GM21447 (cell line): ENCODE results near the gene MED25.

ENCODE experiments used
- ATAC-seq: cut with Tn5 transposase; IDR thresholded peaks from one replicate; pipeline ENCODE4 v1.9.1; 2021; ENCODE audit not compliant: unreplicated experiment

The MED25 gene

DNA sequence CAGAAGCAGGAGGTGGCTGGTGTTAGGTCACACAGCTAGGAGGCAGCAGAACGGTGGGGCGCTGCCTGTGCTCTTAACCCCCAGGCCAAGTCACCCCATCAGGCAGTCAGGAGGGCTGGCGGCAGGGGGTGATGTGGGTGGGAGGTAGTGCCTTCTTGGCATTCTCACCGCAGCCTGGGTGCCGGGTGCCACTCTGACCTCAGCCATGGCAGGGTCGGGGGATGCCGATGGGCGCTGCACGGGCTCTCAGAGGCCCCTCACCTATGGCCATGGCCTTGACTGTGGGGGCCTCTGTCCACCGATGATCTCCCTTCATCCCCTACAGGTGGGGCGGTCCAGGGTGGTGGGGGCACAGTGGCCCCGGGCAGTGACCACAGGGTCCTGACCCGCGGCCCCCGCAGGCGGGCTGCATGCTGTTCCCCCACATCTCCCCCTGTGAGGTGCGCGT, 38.5 kb downstream of the MED25 start:
- ATAC-seq: no peak

GRCh38 chr19:49857061-49857837, 39.2 kb downstream of the MED25 start:
- no peak for ATAC-seq

- ATAC-seq: no peak
These were observed 39.7 kb downstream of the MED25 start for GRCh38 chr19:49857838-49858087.

DNA sequence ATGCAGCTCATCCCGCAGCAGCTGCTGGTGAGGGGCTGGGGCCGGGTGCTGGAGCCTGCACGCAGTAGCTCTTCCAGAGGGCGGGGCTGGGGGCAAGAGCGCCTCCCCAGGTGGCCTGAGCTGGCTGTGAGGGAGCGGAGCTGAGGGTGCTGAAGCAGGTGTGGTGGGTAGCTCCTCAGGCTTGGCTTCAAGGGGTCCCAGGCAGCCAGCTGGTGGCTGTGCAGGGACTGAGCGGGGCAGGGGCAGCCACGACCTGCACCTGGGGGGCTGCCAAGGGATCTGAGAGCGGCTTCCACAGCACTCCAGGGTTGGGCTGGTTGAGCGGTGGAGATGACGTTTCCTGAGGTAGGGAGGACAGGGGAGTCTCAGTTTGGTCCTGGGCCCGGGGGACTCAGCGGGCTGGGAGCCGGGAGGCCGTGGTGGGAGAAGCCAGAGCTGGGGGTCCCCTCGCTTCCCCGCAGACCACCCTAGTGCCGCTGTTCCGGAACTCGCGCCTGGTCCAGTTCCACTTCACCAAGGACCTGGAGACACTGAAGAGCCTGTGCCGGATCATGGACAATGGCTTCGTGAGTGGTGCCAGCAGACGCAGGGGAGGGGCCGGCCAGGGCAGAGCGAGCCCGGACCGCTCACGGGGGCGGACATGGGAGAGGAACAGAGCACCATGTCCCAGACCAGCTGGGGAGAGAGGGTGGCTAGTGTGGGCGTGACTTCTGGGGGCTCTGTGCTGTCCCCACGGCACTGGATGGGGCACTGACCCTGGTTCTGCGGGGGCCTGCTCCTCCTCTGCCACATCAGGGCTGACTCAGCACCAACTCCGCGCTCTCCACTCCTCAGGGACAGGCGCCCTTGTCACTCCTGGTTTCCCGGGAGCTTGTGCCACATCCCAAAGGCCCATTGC, 40.2 kb downstream of the MED25 start:
- no peak for ATAC-seq

GRCh38 chr19:49859682-49860335, 41.7 kb downstream of the MED25 start:
- ATAC-seq: no peak

DNA sequence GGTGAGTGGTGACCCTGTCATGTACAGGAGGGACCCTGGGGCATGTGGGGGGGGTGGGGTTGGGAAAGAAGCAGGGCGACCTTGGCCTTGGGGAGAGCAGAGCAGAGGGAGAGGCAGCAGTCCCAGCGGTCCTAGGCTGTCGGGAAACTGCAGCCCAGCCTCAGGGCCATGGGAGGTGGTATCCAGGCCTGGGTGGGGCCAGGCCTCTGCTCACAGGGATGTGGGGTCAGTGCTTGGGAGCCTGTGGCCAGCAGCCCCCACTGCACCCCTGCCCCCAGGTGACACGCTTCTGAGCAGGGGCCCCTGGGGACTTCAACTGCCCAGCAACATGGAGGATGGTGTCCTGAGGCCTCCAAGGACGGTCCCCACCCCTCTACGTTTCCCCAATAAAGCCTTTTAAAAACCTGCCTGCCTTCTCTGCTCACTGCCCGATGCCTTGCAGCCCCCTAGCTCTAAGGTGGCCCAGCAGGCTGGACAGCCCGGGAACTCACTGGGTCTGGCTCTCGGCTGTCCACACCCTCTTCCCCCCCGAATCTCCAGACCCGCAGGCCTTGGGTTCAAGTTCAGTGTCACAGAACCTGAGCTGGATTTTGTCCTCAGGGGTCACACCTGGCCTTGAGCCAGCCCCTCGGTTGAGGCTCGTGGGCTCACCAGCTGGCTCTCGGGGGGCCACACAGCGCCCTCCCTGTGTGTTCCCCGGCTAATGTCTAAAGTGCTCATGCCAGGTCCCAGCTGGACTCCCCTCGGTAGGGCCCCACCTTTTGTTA, 42.4 kb downstream of the MED25 start:
- no peak for ATAC-seq

GRCh38 chr19:49861107-49861506, 43.0 kb downstream of the MED25 start:
- ATAC-seq: no peak

DNA sequence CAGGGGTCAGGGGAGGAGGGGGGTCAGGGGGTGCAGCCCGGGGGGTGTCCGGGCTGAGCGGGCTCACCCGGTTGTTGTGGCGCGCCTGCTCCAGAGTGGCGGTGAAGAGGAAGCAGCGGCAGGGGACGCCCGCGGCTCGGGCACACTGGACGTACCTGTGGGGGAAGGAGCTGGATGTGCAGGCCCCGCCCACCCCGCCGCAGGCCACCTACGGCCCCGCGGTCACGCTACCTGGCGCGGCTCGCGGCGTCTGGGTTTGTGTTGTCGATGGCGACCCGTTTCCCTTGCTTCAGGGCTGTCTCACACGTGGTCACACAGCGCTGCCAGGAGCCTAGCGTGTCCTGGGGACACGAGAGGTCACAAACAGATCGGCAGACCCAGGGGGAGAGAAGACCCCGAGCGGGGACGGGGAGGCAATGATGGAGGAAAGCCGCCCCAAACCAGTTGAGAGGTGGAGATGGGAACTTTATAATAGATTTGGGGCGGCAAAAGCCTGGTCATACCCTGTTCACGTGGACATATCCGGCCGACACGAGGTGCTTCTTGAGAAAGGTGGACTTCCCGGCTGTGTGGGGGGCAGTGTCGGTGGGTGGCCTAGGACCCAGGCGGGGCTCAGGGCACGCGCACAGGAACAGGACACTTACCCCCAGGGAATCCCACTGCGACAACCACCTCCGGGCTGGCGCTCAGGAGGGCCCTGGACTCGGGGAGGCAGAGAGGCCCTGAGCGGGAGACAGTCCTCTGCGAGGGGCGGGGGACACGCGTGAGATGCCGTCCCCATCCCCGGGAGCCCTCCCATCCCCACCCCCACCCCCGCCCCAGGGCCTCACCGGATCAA, 43.7 kb downstream of the MED25 start:
- ATAC-seq: no peak

DNA sequence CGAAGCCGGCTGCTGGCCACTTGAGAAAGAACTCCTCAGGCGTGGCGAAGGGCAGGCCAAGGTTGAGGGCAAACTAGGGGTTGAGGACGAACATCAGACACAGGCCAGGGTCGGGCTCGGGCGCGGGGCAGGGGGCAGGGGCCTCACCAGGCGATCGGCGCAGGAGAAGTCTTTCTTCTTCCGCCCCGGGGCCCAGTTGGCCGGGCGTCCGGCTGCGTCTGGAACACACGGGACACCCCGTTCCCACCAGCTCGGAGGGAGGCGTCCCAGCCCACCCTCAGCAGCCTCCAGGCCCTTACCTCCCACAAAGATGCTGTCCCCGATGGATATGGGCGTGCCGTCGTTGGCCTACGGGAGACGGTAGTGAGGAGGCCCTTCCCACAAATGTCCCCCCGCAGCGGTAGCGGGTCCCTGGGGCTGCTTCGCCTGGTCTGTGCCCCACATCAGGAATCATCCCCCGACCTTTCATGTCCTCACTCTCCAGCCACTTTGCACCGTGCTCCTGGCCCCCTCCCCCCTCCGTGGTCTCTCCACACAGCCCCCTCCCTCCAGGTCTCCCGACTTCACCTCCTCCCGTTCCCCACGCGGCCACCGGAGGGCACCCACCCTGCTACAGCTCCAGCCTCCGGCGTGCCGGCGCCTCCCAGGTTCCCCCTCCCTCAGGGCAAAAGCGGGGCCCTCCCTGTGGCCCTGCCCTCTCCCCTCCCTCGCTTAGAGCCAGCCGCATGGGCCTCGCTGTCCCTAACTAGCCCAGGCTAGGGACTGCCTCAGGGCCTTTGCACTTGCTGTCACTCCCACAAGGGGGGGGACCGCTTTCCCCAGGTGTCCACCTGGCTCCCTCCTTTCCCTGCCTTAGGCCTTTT, 44.5 kb downstream of the MED25 start:
- no peak for ATAC-seq

- ATAC-seq: no peak
These were observed 45.3 kb downstream of the MED25 start for GRCh38 chr19:49863254-49863934.

GRCh38 chr19:49863935-49864320, 45.8 kb downstream of the MED25 start:
- no peak for ATAC-seq

DNA sequence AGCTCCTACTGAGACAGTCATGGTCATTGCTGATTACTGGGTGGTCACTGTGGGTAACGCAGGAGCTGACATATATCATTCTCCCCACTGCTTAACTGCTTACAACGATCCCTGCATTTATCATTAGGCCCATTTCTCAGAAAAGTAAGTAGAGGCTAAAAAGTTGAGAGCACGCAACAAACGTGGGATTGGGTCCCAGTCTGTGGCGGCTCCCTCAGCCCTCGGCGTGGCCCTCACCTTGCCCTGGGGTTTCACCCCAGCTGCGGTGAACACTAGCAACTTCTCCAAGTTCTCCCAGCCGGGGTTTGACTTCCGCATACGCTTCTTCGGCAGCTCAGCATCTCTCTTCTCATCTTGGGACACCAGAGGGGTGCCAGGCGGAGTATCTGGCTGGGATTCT, 46.8 kb downstream of the MED25 start:
- no peak for ATAC-seq

DNA sequence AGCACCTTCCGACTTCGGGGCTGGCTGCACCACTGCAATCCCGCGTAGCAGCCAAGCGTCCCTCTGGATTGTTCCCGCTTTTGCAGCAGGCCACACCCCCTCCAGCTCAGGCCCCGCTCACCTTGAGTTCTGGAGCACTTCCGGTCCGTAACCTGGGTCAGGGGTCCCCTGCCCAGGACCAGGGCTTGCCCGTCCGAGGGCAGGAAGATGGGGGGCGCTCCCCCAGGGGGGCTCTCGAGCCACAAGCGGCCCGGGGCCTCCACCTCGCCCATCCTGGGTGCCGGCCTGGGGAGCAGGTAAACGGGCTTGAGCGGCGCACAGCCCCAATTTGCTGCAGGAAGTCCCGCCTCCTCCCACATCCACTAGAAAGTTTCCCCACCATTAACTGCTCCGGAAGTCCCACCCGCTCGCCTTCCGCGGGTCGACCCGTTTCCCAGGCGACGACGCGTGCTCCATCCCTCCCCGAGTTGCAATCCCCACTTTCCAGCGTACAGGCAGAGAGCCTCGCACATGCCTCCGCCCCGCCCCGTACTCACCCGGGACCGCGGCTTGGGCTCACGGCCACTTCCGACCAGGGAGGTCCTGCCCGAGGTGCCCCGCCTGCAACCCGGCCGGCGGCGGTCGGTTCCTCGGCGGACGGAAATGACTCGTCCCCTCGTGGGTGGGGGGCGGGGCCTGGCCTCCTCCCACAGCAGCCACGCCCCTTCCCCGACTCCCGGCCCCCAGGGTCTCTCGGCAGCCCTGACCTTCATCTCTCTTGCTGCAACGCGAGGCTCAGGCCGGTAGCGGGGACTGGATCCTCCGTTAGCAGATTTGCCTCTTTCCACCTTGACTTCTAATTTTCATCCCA, 49.1 kb downstream of the MED25 start, which contains the start of gene PNKP:
PNKP (minus strand) TSS at position 644 of the 850 bp plus-strand sequence; CDS start at position 272, 372 bp downstream.
- ATAC-seq: peak; percentile 35

- ATAC-seq: peak; percentile 5
These were observed 51.0 kb downstream of the MED25 start for GRCh38 chr19:49869009-49869483.

GRCh38 chr19:49869484-49870308, 51.6 kb downstream of the MED25 start:
- ATAC-seq: peak; percentile 77

DNA sequence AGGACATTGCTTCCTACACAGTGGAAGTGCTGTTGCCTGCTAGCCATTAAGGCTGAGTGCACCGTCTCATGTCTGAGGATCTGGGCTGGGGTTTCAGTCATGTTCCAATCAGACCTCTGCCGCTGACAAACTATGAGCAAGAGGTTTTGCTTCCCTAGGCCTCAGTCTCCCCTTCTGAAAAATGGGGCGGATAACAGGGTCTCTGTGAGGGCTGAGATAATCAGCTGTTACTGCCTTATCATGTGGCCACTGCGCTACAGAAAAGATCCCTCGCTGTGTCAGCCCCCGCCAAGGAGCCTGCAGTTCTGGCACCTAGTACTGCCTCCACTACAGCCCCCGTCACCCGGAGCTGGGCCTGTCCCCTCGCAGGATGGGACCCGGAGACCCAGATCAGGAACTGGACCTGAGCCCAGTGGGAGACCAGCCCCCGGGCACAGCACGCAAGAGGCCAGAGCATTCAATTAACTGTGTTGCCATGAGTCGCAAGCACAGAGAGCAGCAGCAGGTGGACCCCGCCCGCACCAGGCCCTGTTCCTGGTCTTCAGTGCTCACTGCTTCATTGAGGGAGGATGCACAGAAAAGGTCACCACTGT, 52.3 kb downstream of the MED25 start:
- ATAC-seq: no peak
